ENCODE measurements around the gene PODXL2. TPM values are rescaled to one million over a fixed set of nuclear protein-coding genes. Genes with fewer than 3 reads are reported as not detected.
A peak's percentile ranks its signal among the peaks of the same experiment; 100 is the strongest.
"Not testable (repeated sequence)": the region's sequence is repeated elsewhere in the genome, so short reads cannot be mapped to it uniquely, and the experiment has no call there.

The PODXL2 gene
- total RNA-seq, 1 donor from 2014 or later, result 10.7 TPM

DNA sequence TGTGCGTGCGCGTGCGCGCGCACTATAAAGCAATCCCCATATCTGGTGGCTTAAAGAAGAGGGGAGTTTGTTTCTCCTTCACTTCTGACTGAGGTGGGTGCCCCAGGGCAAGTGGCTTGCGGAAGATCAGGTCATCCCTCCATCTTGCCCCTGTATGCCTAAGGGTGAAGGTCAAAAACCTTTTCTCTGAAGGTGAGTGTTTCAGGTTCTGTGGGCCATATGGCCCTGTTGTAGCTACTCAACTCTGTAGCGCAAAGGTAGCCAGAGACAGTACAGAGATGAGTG is 49.3 kb downstream of the PODXL2 start:
- Mint-ChIP-seq H3K27ac (ENCODE audit: unreplicated experiment) (no peak overlapping the region), H3K9me3 (ENCODE audit: low read depth) (no peaks in the 10 kb centered on the region), H3K27me3 (ENCODE audit: low read depth) (no peaks in the 10 kb centered on the region), H3K4me1 (ENCODE audit: low read depth) (peaks cover 16% of the 10 kb centered on the region), H3K36me3 (ENCODE audit: low read depth) (peaks cover 5% of the 10 kb centered on the region), H3K4me3 (ENCODE audit: unreplicated experiment) (no peak overlapping the region)
- TF ChIP-seq, protein P1, sequence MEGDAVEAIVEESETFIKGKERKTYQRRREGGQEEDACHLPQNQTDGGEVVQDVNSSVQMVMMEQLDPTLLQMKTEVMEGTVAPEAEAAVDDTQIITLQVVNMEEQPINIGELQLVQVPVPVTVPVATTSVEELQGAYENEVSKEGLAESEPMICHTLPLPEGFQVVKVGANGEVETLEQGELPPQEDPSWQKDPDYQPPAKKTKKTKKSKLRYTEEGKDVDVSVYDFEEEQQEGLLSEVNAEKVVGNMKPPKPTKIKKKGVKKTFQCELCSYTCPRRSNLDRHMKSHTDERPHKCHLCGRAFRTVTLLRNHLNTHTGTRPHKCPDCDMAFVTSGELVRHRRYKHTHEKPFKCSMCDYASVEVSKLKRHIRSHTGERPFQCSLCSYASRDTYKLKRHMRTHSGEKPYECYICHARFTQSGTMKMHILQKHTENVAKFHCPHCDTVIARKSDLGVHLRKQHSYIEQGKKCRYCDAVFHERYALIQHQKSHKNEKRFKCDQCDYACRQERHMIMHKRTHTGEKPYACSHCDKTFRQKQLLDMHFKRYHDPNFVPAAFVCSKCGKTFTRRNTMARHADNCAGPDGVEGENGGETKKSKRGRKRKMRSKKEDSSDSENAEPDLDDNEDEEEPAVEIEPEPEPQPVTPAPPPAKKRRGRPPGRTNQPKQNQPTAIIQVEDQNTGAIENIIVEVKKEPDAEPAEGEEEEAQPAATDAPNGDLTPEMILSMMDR (IDR thresholded peaks at IDR 0.05), result no peak
- no peak for DNase-seq (ENCODE audit: low spot score)

DNA sequence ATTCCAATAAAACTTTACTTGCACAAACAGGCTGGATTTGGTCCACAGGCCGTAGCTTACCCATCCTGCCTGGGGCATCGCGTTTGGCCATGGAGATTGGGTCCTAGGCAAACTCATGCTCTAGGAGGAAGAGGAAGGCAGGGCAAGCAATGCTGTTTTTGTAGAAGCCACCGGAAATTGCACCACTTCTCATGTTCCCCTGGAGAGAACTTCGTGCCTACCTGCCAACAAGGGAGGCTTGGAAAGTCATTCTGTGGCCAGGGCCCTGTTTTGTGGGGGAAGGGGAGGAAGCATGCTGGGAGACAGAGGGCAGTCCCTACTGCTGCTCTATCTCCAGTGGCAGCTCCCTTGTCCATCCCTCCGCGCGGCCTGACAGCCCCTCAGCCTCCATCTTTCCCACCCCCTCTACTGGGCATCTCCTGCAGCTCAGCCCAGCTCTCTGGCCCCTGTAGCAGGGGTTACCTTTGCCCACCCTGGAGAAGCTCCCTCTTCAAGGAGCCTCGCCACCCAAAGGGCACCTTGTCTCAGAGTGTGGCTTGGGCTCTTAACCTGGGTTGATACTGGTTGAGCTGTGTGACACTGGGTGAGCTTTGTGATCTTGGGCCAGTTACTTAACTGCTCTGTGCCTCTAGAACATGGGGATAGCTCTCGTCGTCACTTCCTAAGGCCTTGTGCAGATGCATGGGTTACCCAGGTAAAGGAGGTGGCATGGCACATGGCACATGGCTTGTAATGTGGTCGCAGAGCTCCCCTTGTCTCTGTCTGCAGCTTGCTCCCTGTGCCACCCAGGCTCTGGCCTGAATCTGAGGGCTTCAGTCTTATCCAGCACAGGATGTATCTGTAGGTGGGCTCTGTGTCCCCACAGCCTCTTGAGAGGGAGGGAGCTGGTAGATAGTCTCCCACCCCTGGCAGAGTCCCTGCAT is 49.9 kb downstream of the PODXL2 start:
- DNase-seq (ENCODE audit: low spot score), result peak; percentile 59
- H3K27me3 Mint-ChIP-seq (ENCODE audit: low read depth), result no peaks in the 10 kb centered on the region
- H3K27ac Mint-ChIP-seq (ENCODE audit: unreplicated experiment), result no peak overlapping the region
- H3K4me1 Mint-ChIP-seq (ENCODE audit: low read depth), result peaks cover 14% of the 10 kb centered on the region
- TF ChIP-seq, protein P1 (IDR thresholded peaks at IDR 0.05), result no peak
- H3K36me3 Mint-ChIP-seq (ENCODE audit: low read depth), result peaks cover 5% of the 10 kb centered on the region
- H3K4me3 Mint-ChIP-seq (ENCODE audit: unreplicated experiment), result no peak overlapping the region
- no peaks in the 10 kb centered on the region for H3K9me3 Mint-ChIP-seq (ENCODE audit: low read depth)

GRCh38 chr3:127679534-127680145 is 50.7 kb downstream of the PODXL2 start:
- DNase-seq (ENCODE audit: low spot score), result peak; percentile 80
- H3K27me3 Mint-ChIP-seq (ENCODE audit: low read depth), result no peaks in the 10 kb centered on the region
- H3K9me3 Mint-ChIP-seq (ENCODE audit: low read depth), result no peaks in the 10 kb centered on the region
- no peak overlapping the region for H3K27ac Mint-ChIP-seq (ENCODE audit: unreplicated experiment)
- TF ChIP-seq, protein P1 (IDR thresholded peaks at IDR 0.05), result peak; percentile 39
- peaks cover 10% of the 10 kb centered on the region for H3K4me1 Mint-ChIP-seq (ENCODE audit: low read depth)
- no peak overlapping the region for H3K4me3 Mint-ChIP-seq (ENCODE audit: unreplicated experiment)
- H3K36me3 Mint-ChIP-seq (ENCODE audit: low read depth), result peaks cover 5% of the 10 kb centered on the region

GRCh38 chr3:127680146-127680661 is 51.2 kb downstream of the PODXL2 start:
- peak; percentile 94 for DNase-seq (ENCODE audit: low spot score)
- Mint-ChIP-seq H3K4me1 (ENCODE audit: low read depth) (peaks cover 6% of the 10 kb centered on the region), H3K9me3 (ENCODE audit: low read depth) (no peaks in the 10 kb centered on the region), H3K36me3 (ENCODE audit: low read depth) (peaks cover 5% of the 10 kb centered on the region), H3K27ac (ENCODE audit: unreplicated experiment) (no peak overlapping the region), H3K27me3 (ENCODE audit: low read depth) (no peaks in the 10 kb centered on the region), H3K4me3 (ENCODE audit: unreplicated experiment) (no peak overlapping the region)
- TF ChIP-seq, protein P1 (IDR thresholded peaks at IDR 0.05), result no peak

GRCh38 chr3:127680798-127681221 is 51.8 kb downstream of the PODXL2 start:
- Mint-ChIP-seq H3K4me3 (ENCODE audit: unreplicated experiment) (no peak overlapping the region), H3K4me1 (ENCODE audit: low read depth) (peaks cover 6% of the 10 kb centered on the region), H3K27me3 (ENCODE audit: low read depth) (no peaks in the 10 kb centered on the region), H3K36me3 (ENCODE audit: low read depth) (peaks cover 5% of the 10 kb centered on the region), H3K27ac (ENCODE audit: unreplicated experiment) (no peak overlapping the region), H3K9me3 (ENCODE audit: low read depth) (no peaks in the 10 kb centered on the region)
- no peak for DNase-seq (ENCODE audit: low spot score)
- TF ChIP-seq, protein P1 (IDR thresholded peaks at IDR 0.05), result no peak

GRCh38 chr3:127682175-127682554 is 53.2 kb downstream of the PODXL2 start:
- not testable (repeated sequence) for H3K4me3 Mint-ChIP-seq (ENCODE audit: unreplicated experiment); H3K27me3 Mint-ChIP-seq (ENCODE audit: low read depth); H3K27ac Mint-ChIP-seq (ENCODE audit: unreplicated experiment); DNase-seq (ENCODE audit: low spot score); H3K9me3 Mint-ChIP-seq (ENCODE audit: low read depth); H3K4me1 Mint-ChIP-seq (ENCODE audit: low read depth); H3K36me3 Mint-ChIP-seq (ENCODE audit: low read depth)

All from chondrocyte (in vitro differentiated cells).